SK-N-SH (cell line): ENCODE results near the gene LRRC2. TPM values are rescaled to one million over a fixed set of nuclear protein-coding genes. Genes with fewer than 3 reads are reported as not detected.

Experiments used
- CTCF ChIA-PET: fragments of 300-600, 350-600 bp; formaldehyde crosslinking; extraction: SDS; loops from one replicate; lab custom pipeline; 2021; lab: Yijun Ruan, JAX
- POLR2A ChIA-PET: fragments of 350-600 bp; sonication (Branson Sonifier 250); formaldehyde crosslinking; extraction: SDS; loops from one replicate; lab custom pipeline; 2020; ENCODE audit warnings: antibody characterized with exemption, inconsistent platforms; lab: Yijun Ruan, JAX
- DNase-seq: peaks from one replicate; pipeline ENCODE4 v3.0.0; 2012
- H2AFZ ChIP-seq: fragments of 200-600 bp; sonication (generic); 2 replicates; pipeline ENCODE4 v1.8.1; 2016; ENCODE audit warnings: antibody characterized with exemption, mild to moderate bottlenecking, low read depth
- H3F3A ChIP-seq: fragments of 200-600 bp; sonication (generic); replicated peaks from 2 replicates; pipeline ENCODE3; 2016; ENCODE audit warnings: antibody characterized with exemption, mild to moderate bottlenecking; ENCODE audit not compliant: insufficient read depth
- H3K27ac ChIP-seq, 2 experiments: fragments of 200-500 bp in 1 of 2; fragments of 200-600 bp in 1 of 2; sonication (Bioruptor generic) in 1 of 2; sonication (generic), shearing (Covaris generic) in 1 of 2; 2 replicates each; pipeline versions ENCODE4 v1.5.1 to v1.6.1; 2014 to 2016; ENCODE audit warnings: low read depth in 2 of 2, inconsistent platforms in 1 of 2, low read length in 1 of 2, mild to moderate bottlenecking in 1 of 2, mixed read lengths in 1 of 2
- H3K27me3 ChIP-seq: fragments of 200-600 bp; sonication (generic), shearing (Covaris generic); 2 replicates; pipeline ENCODE4 v1.6.1; 2016; ENCODE audit warnings: mixed run types; ENCODE audit not compliant: insufficient read depth
- H3K36me3 ChIP-seq, 2 experiments: fragments of 200-500 bp in 1 of 2; fragments of 200-600 bp in 1 of 2; sonication (Bioruptor generic) in 1 of 2; sonication (generic) in 1 of 2; replicated peaks in 1 of 2; 2 replicates each; pipeline versions ENCODE3 to v1.5.1; 2014 to 2016; ENCODE audit warnings: low read length in 1 of 2, mild to moderate bottlenecking in 1 of 2; ENCODE audit not compliant: insufficient read depth in 2 of 2, control insufficient read depth in 1 of 2
- H3K4me1 ChIP-seq, 2 experiments: fragments of 200-500 bp in 1 of 2; fragments of 200-600 bp in 1 of 2; sonication (Bioruptor generic) in 1 of 2; sonication (generic), shearing (Covaris generic) in 1 of 2; 2 replicates each; pipeline versions ENCODE4 v1.5.1 to v1.6.1; 2014 to 2016; ENCODE audit warnings: low read depth in 1 of 2, low read length in 1 of 2, mixed run types in 1 of 2; ENCODE audit not compliant: insufficient read depth in 2 of 2, control insufficient read depth in 1 of 2
- H3K4me2 ChIP-seq: fragments of 200-600 bp; sonication (generic), shearing (Covaris generic); 2 replicates; pipeline ENCODE4 v1.6.1; 2017; ENCODE audit warnings: mixed run types
- H3K4me3 ChIP-seq, 2 experiments: fragments of 200-500 bp in 1 of 2; fragments of 200-600 bp in 1 of 2; sonication (Bioruptor generic) in 1 of 2; sonication (generic), shearing (Covaris generic) in 1 of 2; 2 replicates each; pipeline versions ENCODE4 v1.5.1 to v1.8.1; 2014 to 2016; ENCODE audit warnings: low read depth in 2 of 2, inconsistent platforms in 1 of 2, low read length in 1 of 2, mild to moderate bottlenecking in 1 of 2, mixed read lengths in 1 of 2, moderate library complexity in 1 of 2
- H3K79me2 ChIP-seq: fragments of 200-600 bp; sonication (generic); 2 replicates; pipeline ENCODE4 v1.8.1; 2017; ENCODE audit warnings: mild to moderate bottlenecking; ENCODE audit not compliant: insufficient read depth
- H3K9ac ChIP-seq: fragments of 200-600 bp; sonication (generic); 2 replicates; pipeline ENCODE4 v1.6.1; 2017; ENCODE audit warnings: mixed run types
- H3K9me2 ChIP-seq: fragments of 200-600 bp; sonication (generic); 2 replicates; pipeline ENCODE4 v1.6.1; 2017; ENCODE audit warnings: mixed run types
- H3K9me3 ChIP-seq: fragments of 200-600 bp; sonication (generic); 2 replicates; pipeline ENCODE4 v1.6.1; 2017; ENCODE audit warnings: mixed run types, mild to moderate bottlenecking, moderate library complexity
- H4K20me1 ChIP-seq: fragments of 200-600 bp; sonication (generic); 2 replicates; pipeline ENCODE4 v1.6.1; 2017; ENCODE audit warnings: mild to moderate bottlenecking, mixed run types; ENCODE audit not compliant: insufficient read depth
- CHD2 ChIP-seq: fragments of 150-350 bp; IDR thresholded peaks from 2 replicates; pipeline ENCODE4 v1.6.1; 2018; ENCODE audit warnings: low read length; ENCODE audit not compliant: partially characterized antibody
- EP300 ChIP-seq, 2 experiments: IDR thresholded peaks; 2 replicates each; pipeline versions ENCODE4 v1.4.0 to v1.6.1; 2012; ENCODE audit warnings: borderline replicate concordance in 1 of 2, low read depth in 1 of 2, low read length in 1 of 2
- EZH2phosphoT487 ChIP-seq: fragments of 200-600 bp; sonication (generic); IDR thresholded peaks from 2 replicates; pipeline ENCODE4 v1.6.1; 2017; ENCODE audit warnings: low read depth, mixed run types, mild to moderate bottlenecking, antibody characterized with exemption, moderate library complexity, borderline replicate concordance
- FOSL2 ChIP-seq: IDR thresholded peaks from 2 replicates; pipeline ENCODE4 v1.4.0; 2012; ENCODE audit warnings: low read depth, mild to moderate bottlenecking, moderate library complexity, borderline replicate concordance
- FOXJ3 ChIP-seq: sonication (generic); formaldehyde crosslinking; IDR thresholded peaks from 2 replicates; pipeline ENCODE4 v1.5.1; 2020; ENCODE audit warnings: mild to moderate bottlenecking, missing genetic modification reagents
- FOXM1 ChIP-seq: IDR thresholded peaks from 2 replicates; pipeline ENCODE4 v1.4.0; 2012; ENCODE audit warnings: low read depth, mild to moderate bottlenecking
- GATA2 ChIP-seq: sonication (generic); formaldehyde crosslinking; IDR thresholded peaks from 2 replicates; pipeline ENCODE4 v1.5.0; 2020; ENCODE audit warnings: mild to moderate bottlenecking, missing genetic modification reagents
- JUND ChIP-seq: IDR thresholded peaks from 2 replicates; pipeline ENCODE4 v1.4.0; 2012
- NFIC ChIP-seq: IDR thresholded peaks from 2 replicates; pipeline ENCODE4 v1.4.0; 2012; ENCODE audit warnings: borderline replicate concordance
- RAD21 ChIP-seq: IDR thresholded peaks from 2 replicates; pipeline ENCODE4 v1.6.1; 2012; ENCODE audit warnings: mild to moderate bottlenecking, low read length
- RCOR1 ChIP-seq: fragments of 150-350 bp; IDR thresholded peaks from 2 replicates; pipeline ENCODE4 v1.6.1; 2017; ENCODE audit warnings: antibody characterized with exemption, low read length
- SIN3A ChIP-seq: IDR thresholded peaks from 2 replicates; pipeline ENCODE4 v1.6.1; 2012; ENCODE audit warnings: low read depth, mild to moderate bottlenecking, low read length, moderate library complexity, borderline replicate concordance
- TAF1 ChIP-seq: IDR thresholded peaks from 2 replicates; pipeline ENCODE4 v1.6.1; 2012; ENCODE audit warnings: low read depth, mild to moderate bottlenecking, low read length, moderate library complexity, borderline replicate concordance
- TCF12 ChIP-seq: IDR thresholded peaks from 2 replicates; pipeline ENCODE4 v1.4.0; 2012
- WGBS: methylation state at CpG from one replicate; pipeline ENCODE4 v1.1.6; 2017; ENCODE audit warnings: low lambda C conversion rate; 5-methylcytosine and 5-hydroxymethylcytosine counted together
- polyA plus RNA-seq, 3 experiments: library from polyadenylated mRNA; depleted of rRNA; stranded (reverse); fragments of >200 nt; gene quantifications; 2 replicates each; pipeline ENCODE4 v1.2.3, GENCODE V29; 2012
- TF ChIP-seq, protein P1 (sequence below): IDR thresholded peaks from 2 replicates; pipeline ENCODE4 v1.6.1; 2012; ENCODE audit warnings: mild to moderate bottlenecking, low read depth, low read length, moderate library complexity
- TF ChIP-seq, protein P2 (sequence below): IDR thresholded peaks from 2 replicates; pipeline ENCODE4; 2012
- TF ChIP-seq, protein P3 (sequence below): fragments of 200-600 bp; sonication (generic); IDR thresholded peaks from 2 replicates; pipeline ENCODE4 v1.6.1; 2017; ENCODE audit warnings: antibody characterized with exemption, mild to moderate bottlenecking, moderate library complexity
- TF ChIP-seq, protein P4 (sequence below): fragments of 150-350 bp; IDR thresholded peaks from 2 replicates; pipeline ENCODE4 v1.6.1; 2017; ENCODE audit warnings: antibody characterized with exemption, low read length, low read depth, borderline replicate concordance
- TF ChIP-seq, protein P5 (sequence below): IDR thresholded peaks from 2 replicates; pipeline ENCODE4 v1.4.0; 2012; ENCODE audit warnings: low read depth

Gene LRRC2
- polyA plus RNA-seq, 1 of the 3 experiments (the other 2 are of a cell fraction) = 0.13 TPM

DNA sequence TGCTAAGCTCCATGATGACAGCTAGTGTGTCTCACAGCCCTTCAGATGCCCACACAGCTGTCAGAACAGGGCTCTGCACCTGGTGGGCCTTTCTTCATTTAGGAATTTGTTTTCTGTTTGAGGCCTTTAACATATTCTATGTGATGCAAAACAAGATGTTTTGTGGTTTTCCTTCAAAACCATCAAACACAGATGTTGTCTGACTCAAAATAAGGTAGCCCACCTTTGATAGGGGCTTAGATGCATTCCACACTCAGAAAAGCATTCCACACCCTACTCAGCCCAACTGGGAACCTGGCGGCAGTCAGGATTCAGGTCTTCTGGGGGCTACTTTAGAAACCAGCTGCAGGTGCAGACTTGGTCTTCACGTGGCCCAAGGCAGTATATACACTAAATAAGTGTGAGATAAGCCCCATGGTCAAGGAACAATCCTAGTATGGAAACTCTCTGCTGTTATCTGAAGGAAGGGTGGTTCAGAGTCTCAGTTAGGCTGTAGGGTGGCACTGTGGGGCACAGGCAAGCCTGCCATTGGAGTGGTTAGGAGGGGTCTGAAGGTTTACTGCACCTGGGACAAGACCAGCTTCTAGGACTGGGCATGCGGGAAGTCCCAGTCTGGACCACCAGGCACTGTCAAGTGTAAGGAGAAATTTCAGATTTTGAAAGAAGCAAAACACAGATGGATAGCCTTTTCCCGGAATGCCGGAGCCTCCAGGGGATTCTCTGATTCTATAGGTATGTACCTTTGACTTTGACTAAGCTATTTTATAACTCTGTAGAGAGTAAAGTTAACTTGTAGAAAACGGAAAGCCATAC is 20.1 kb downstream of the LRRC2 start:
- Histone ChIP-seq H3K4me2 (no peak overlapping the region), H3K9me2 (no peaks in the 10 kb centered on the region), H3K79me2 (no peaks in the 10 kb centered on the region), H3K9me3 (no peaks in the 10 kb centered on the region), H3K4me1 (no peaks in the 10 kb centered on the region; a peak in 1 of 4 replicates), H3F3A (no peaks in the 10 kb centered on the region), H2AFZ (no peak overlapping the region), H3K4me3 (no peak overlapping the region), H3K27me3 (peaks cover 4% of the 10 kb centered on the region; the same call in 1 of the 2 replicates), H3K27ac (no peak overlapping the region), H3K9ac (no peak overlapping the region), H4K20me1 (no peaks in the 10 kb centered on the region), H3K36me3 (no peaks in the 10 kb centered on the region)
- no peak for DNase-seq
- WGBS = 67% methylated on average over 6 of the region's 6 CpGs
- ChIA-PET CTCF (interaction anchor here (1.2 to 1.8 kb wide), 2 partner anchors 12 to 57 kb away, joined by 6 to 7 read pairs; no protein-coding TSS in a partner anchor), POLR2A (no interaction called here)
- no peak for TF ChIP-seq TAF1
- TF ChIP-seq TCF12 = no peak
- TF ChIP-seq, protein P1, sequence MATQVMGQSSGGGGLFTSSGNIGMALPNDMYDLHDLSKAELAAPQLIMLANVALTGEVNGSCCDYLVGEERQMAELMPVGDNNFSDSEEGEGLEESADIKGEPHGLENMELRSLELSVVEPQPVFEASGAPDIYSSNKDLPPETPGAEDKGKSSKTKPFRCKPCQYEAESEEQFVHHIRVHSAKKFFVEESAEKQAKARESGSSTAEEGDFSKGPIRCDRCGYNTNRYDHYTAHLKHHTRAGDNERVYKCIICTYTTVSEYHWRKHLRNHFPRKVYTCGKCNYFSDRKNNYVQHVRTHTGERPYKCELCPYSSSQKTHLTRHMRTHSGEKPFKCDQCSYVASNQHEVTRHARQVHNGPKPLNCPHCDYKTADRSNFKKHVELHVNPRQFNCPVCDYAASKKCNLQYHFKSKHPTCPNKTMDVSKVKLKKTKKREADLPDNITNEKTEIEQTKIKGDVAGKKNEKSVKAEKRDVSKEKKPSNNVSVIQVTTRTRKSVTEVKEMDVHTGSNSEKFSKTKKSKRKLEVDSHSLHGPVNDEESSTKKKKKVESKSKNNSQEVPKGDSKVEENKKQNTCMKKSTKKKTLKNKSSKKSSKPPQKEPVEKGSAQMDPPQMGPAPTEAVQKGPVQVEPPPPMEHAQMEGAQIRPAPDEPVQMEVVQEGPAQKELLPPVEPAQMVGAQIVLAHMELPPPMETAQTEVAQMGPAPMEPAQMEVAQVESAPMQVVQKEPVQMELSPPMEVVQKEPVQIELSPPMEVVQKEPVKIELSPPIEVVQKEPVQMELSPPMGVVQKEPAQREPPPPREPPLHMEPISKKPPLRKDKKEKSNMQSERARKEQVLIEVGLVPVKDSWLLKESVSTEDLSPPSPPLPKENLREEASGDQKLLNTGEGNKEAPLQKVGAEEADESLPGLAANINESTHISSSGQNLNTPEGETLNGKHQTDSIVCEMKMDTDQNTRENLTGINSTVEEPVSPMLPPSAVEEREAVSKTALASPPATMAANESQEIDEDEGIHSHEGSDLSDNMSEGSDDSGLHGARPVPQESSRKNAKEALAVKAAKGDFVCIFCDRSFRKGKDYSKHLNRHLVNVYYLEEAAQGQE = no peak
- TF ChIP-seq, protein P2, sequence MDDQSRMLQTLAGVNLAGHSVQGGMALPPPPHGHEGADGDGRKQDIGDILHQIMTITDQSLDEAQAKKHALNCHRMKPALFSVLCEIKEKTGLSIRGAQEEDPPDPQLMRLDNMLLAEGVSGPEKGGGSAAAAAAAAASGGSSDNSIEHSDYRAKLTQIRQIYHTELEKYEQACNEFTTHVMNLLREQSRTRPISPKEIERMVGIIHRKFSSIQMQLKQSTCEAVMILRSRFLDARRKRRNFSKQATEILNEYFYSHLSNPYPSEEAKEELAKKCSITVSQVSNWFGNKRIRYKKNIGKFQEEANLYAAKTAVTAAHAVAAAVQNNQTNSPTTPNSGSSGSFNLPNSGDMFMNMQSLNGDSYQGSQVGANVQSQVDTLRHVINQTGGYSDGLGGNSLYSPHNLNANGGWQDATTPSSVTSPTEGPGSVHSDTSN = no peak
- TF ChIP-seq, protein P3, sequence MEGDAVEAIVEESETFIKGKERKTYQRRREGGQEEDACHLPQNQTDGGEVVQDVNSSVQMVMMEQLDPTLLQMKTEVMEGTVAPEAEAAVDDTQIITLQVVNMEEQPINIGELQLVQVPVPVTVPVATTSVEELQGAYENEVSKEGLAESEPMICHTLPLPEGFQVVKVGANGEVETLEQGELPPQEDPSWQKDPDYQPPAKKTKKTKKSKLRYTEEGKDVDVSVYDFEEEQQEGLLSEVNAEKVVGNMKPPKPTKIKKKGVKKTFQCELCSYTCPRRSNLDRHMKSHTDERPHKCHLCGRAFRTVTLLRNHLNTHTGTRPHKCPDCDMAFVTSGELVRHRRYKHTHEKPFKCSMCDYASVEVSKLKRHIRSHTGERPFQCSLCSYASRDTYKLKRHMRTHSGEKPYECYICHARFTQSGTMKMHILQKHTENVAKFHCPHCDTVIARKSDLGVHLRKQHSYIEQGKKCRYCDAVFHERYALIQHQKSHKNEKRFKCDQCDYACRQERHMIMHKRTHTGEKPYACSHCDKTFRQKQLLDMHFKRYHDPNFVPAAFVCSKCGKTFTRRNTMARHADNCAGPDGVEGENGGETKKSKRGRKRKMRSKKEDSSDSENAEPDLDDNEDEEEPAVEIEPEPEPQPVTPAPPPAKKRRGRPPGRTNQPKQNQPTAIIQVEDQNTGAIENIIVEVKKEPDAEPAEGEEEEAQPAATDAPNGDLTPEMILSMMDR = no peak
- no peak for TF ChIP-seq RAD21
- no peak for TF ChIP-seq FOXJ3 (CRISPR knock-in tag)
- no peak for TF ChIP-seq NFIC
- TF ChIP-seq, protein P4, sequence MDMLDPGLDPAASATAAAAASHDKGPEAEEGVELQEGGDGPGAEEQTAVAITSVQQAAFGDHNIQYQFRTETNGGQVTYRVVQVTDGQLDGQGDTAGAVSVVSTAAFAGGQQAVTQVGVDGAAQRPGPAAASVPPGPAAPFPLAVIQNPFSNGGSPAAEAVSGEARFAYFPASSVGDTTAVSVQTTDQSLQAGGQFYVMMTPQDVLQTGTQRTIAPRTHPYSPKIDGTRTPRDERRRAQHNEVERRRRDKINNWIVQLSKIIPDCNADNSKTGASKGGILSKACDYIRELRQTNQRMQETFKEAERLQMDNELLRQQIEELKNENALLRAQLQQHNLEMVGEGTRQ = no peak
- TF ChIP-seq JUND = no peak
- TF ChIP-seq SIN3A = no peak
- TF ChIP-seq RCOR1 = no peak
- TF ChIP-seq EZH2phosphoT487 = no peak
- TF ChIP-seq FOXM1 = no peak
- TF ChIP-seq CHD2 = no peak
- TF ChIP-seq, protein P5, sequence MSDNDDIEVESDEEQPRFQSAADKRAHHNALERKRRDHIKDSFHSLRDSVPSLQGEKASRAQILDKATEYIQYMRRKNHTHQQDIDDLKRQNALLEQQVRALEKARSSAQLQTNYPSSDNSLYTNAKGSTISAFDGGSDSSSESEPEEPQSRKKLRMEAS = no peak
- TF ChIP-seq EP300 (IDR thresholded peaks at IDR 0.05; ENCODE audit: borderline replicate concordance in 1 of 2, low read depth in 1 of 2, low read length in 1 of 2) = no peak
- TF ChIP-seq GATA2 (CRISPR knock-in tag) = no peak
- no peak for TF ChIP-seq FOSL2
